ENCODE data around the gene MAB21L1.

DNA sequence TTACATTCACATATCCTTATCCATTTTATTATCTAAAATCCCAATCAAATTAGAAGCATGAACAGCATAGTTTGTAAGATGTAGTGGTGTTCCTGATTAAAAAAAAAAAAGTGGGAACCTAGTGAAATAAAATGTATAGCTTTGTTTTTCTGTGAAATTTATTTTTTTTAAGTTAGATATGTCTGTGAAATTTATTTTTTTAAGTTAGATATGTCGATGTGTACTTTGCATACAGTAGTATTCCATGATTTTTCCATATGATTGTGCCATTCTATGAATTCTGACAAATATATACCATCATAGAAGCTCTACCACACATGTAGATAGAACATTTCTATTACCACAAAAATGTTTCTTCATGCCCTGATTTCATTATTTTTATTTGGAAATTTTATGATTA, 6.0 kb upstream of the MAB21L1 start:
- no peak for TF ChIP-seq SMC3 (conservative IDR thresholded peaks at IDR 0.05; ENCODE audit: poor library complexity)
- TF ChIP-seq, protein P1, sequence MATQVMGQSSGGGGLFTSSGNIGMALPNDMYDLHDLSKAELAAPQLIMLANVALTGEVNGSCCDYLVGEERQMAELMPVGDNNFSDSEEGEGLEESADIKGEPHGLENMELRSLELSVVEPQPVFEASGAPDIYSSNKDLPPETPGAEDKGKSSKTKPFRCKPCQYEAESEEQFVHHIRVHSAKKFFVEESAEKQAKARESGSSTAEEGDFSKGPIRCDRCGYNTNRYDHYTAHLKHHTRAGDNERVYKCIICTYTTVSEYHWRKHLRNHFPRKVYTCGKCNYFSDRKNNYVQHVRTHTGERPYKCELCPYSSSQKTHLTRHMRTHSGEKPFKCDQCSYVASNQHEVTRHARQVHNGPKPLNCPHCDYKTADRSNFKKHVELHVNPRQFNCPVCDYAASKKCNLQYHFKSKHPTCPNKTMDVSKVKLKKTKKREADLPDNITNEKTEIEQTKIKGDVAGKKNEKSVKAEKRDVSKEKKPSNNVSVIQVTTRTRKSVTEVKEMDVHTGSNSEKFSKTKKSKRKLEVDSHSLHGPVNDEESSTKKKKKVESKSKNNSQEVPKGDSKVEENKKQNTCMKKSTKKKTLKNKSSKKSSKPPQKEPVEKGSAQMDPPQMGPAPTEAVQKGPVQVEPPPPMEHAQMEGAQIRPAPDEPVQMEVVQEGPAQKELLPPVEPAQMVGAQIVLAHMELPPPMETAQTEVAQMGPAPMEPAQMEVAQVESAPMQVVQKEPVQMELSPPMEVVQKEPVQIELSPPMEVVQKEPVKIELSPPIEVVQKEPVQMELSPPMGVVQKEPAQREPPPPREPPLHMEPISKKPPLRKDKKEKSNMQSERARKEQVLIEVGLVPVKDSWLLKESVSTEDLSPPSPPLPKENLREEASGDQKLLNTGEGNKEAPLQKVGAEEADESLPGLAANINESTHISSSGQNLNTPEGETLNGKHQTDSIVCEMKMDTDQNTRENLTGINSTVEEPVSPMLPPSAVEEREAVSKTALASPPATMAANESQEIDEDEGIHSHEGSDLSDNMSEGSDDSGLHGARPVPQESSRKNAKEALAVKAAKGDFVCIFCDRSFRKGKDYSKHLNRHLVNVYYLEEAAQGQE (IDR thresholded peaks at IDR 0.05; ENCODE audit: borderline replicate concordance), result no peak
- TF ChIP-seq CTCF (IDR thresholded peaks at IDR 0.05; ENCODE audit: poor library complexity, severe bottlenecking), result no peak
- TF ChIP-seq RAD21 (conservative IDR thresholded peaks at IDR 0.05), result no peak
- no peak for TF ChIP-seq EP300 (conservative IDR thresholded peaks at IDR 0.05; ENCODE audit: poor library complexity, severe bottlenecking)
- no peak for TF ChIP-seq EZH2 (IDR thresholded peaks at IDR 0.05; ENCODE audit: borderline replicate concordance, insufficient read depth, low read length, poor library complexity, severe bottlenecking)

Data from neural cell (in vitro differentiated cells).